NB4 (cell line): ENCODE results near the gene FRMD5.

Source experiments
- MYC ChIP-seq: IDR thresholded peaks from 2 replicates; pipeline ENCODE4 v1.6.1; 2011; ENCODE audit warnings: low read depth, low read length
- POLR2A ChIP-seq: IDR thresholded peaks from 2 replicates; pipeline ENCODE4 v1.6.1; 2011; ENCODE audit warnings: mild to moderate bottlenecking; ENCODE audit not compliant: insufficient read length; ENCODE audit errors: extremely low read depth
- TF ChIP-seq, protein P1 (sequence below): IDR thresholded peaks from one replicate; pipeline ENCODE4 v1.5.1; 2012; ENCODE audit warnings: low read depth, low read length
- TF ChIP-seq, protein P2 (sequence below): IDR thresholded peaks from 2 replicates; pipeline ENCODE4 v1.6.1; 2011; ENCODE audit warnings: low read depth, low read length

DNA sequence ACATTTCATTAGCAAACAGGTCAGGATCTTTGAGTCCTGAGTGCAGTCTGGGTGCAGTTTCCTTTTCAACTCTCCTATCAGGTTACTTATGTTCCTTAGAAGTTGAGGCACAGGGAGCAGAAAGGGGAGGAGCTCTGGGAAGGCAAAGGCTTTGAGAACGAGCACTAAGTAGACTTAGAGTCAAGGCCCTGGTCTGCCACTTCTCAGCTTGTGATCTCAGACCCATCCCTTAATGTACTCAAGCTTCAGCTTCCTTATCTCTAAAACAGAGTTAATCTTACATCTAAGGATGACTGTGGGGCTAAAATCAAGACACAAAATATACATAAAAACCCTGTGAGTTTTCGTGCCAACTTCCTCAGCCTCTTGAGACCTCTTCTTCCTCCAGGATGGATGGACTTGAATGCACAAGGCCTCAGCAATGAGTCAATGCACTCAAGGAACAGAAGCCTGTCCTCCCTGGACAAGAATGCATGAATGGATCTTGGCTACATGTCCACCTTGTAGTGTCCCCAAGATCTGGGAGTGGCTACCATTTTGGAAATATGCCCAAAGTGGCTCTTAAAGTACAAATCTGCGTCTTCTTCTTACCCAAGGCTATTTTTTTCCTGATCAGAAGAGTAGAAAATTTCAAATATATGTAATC is 263.2 kb downstream of the FRMD5 start:
- TF ChIP-seq, protein P1, sequence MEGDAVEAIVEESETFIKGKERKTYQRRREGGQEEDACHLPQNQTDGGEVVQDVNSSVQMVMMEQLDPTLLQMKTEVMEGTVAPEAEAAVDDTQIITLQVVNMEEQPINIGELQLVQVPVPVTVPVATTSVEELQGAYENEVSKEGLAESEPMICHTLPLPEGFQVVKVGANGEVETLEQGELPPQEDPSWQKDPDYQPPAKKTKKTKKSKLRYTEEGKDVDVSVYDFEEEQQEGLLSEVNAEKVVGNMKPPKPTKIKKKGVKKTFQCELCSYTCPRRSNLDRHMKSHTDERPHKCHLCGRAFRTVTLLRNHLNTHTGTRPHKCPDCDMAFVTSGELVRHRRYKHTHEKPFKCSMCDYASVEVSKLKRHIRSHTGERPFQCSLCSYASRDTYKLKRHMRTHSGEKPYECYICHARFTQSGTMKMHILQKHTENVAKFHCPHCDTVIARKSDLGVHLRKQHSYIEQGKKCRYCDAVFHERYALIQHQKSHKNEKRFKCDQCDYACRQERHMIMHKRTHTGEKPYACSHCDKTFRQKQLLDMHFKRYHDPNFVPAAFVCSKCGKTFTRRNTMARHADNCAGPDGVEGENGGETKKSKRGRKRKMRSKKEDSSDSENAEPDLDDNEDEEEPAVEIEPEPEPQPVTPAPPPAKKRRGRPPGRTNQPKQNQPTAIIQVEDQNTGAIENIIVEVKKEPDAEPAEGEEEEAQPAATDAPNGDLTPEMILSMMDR = no peak
- TF ChIP-seq POLR2A (no peak), MYC (no peak)
- TF ChIP-seq, protein P2, sequence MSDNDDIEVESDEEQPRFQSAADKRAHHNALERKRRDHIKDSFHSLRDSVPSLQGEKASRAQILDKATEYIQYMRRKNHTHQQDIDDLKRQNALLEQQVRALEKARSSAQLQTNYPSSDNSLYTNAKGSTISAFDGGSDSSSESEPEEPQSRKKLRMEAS = no peak
